Islet precursor cell (in vitro differentiated cells): Measurements from ENCODE around the gene HIGD1C.
A peak's percentile ranks its signal among the peaks of the same experiment; 100 is the strongest.
"Not testable (repeated sequence)": the region's sequence is repeated elsewhere in the genome, so short reads cannot be mapped to it uniquely, and the experiment has no call there.

Experiments
- DNase-seq: peaks from one replicate; pipeline ENCODE4 v3.0.0-alpha.2; 2018

Gene HIGD1C

DNA sequence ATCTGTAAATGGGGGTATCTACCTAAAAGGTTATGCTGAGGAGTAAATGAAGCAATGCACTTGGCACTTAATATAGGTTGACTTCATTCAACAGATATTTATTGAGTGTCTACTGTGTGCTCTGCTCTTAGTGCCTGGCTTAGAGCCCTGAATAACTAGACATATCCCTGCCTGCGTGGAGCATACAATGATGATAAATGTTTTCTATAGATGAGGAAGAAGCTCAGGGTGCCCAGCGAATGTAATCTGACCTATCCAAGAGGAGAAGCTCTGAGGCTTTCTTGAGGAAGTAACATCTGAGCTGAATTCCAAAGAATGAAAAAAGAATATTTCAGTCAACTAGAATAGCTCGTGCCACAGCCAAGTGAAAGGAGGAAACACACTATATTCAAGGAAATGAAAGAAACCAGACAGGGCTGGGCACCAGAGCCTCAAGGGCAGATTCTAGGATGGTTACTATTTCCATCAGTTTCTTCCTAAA is 17.9 kb upstream of the HIGD1C start:
- DNase-seq: no peak

DNA sequence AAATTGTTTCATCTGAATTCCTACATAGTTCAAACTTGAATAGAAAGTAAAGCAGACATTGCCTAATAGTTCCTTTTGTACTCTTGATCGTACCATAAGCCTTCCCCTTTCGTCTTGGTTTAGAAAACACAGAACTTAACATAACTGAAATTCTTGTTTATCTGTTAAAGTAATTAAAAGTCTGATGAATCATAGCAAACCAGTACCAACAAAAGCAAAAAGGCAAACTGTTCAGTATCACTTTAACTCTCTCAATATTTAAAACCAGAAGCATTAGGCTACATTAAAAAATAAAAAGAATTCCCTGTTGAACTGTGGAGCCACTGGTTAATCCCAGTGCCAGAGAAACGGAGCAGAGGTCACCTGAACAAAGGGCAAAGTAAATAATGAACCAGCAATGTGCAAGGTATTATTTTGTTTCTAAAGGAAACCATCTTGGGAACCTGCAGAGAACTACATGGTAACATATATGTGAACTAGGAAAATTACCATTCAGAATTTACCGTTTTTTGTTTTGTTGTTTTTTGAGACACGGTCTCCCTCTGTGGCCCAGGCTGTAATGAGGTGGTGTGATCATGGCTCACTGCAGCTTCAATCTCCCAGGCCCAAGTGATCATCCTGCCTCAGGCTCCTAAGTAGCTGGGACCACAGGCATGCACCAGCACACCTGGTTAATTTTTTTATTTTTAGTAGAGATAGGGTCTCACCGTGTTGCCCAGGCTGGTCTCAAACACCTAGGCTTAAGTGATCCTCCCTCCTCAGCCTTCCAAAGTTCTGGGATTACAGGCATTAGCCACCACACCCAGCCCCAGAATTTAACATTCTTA is 17.1 kb upstream of the HIGD1C start:
- peak; percentile 69 for DNase-seq

DNA sequence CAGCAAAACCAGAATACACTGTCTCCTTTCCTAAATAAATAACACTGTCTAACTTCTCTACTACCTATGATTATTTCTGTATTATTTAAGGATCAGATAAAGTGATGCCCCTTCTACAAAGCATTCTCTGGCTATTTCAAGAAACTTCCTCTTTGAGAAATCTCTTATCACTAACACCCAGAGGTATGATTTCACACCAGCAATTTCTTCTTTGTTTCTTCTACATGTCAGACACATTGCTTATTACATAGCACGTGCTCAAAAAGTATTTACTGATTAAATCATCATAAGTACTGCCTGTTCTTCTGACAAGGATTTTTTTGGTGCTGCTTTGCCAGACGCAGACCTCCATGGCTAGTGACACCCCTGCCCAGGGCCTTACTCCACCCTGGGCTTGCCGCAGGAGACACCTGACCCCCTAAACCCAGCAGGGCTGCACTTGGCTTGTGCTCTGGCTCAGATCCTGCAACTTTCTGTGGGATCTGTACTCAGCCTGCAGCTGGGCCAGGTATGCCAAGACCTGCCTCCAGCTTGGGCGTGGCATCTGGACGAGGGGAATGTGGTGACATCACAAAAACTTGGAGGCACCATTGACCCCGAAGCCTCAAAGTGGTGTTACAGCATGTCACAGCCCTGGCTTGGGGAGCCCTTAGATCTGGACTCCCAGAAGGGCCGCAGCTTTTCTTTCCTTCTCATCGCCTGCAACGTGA is 15.4 kb upstream of the HIGD1C start:
- DNase-seq: no peak

DNA sequence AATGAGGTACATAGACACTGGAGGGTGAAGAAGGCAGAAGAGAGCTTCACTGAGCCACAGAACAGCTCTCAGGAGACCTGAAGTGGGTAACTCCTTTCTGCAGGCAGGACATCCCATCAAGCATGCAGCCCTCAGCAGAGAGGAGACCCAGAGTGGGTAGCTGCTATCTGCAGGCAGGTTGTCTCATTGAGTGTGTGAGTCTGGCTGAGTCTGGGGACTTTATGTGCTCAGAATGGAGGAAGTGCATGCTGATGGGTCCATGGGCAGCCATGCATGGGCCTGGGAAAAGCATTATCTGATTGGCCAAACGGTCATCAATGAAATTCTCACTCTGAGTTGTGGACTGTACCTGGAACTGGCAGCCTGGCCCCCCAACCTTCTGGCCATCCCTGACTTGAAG is 14.7 kb upstream of the HIGD1C start:
- no peak for DNase-seq

DNA sequence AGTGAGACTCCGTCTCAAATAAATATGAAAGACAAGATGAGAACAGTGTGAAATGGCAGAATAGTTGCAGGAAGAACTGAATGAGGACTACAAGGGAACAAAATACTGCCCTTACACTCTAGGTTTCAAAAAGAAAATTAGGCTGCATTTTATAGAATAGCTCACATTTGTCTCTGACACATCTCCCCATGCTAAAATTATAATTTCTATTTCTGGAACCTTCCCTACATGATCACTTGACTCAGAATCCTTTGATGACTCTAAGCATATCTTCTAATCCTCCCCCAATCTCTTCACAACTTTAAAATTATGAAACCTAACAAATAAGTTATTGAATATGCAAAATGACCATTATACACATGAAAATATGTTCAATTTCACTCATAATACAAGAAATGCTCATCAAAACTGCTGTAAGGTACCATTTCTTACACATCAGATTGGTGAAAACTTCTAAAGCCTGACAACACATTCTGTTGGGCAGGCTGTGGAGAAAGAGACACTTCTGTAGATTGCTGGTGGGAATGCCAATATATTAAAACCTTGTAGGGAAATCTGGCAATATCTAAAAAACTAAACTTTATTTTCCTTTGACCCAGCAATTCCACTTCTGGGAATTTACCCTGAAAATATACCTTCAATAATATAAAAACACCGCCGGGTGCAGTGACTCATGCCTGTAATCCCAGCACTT is 4.3 kb upstream of the HIGD1C start:
- no peak for DNase-seq

DNA sequence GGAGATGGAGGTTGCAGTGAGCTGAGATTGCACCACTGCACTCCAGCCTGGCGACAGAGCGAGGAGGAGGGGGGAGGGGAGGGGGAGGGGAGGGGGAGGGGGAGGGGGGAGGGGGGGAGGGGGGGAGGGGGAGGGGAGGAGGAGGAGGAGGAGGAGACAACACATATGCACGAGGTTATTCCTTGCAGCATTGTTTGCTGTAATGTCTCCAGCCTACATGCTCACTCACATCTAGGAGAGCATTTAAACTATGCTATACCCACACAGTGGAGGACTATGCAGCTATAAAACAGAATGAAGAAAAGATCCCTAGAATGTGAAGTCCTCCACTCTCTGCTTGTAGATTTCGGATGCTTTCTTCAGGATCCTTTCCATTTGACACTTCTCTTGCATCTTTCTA is 3.5 kb upstream of the HIGD1C start:
- no peak for DNase-seq

DNA sequence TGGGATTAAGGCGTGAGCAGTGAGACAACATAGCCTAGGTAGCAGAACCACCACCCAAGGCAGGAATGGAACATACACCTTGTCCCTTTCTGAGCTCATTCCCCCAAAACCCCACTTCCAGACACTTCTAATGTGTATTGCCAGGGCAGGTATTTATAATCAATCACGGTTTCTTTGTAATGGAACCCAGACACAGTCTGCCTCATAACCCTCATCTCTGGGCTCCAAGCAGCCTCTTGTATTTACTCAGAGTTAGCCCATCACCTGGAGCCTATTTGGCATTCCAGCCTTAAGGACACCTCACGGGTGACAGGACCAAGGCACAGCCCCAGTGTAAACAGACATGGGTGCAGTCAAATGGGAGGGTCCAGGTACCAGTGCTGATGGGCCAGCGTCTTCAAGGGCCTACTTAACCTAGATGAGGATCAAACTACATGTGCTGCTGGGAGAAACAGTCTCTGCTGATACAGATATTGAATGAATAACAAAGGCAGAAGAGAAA is 2.5 kb upstream of the HIGD1C start:
- no peak for DNase-seq

DNA sequence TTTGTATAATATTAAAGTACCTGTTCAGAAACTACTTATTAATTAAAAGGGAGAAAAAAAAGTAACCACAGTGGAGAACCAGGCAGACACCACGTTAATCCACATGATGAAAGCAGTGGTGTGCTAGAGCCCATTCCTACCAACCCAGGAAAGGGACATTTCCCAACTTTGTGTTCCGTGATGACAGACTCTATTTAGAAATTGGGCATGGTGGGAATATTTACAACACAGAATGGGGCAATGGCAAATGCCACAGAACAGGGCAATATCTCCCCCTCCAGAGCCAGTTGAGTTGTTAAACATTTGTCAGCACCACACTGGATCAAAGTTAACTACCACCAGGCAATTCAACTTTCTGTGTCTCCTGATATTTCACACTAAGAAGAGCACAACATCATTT is 1.2 kb upstream of the HIGD1C start:
- DNase-seq: no peak

DNA sequence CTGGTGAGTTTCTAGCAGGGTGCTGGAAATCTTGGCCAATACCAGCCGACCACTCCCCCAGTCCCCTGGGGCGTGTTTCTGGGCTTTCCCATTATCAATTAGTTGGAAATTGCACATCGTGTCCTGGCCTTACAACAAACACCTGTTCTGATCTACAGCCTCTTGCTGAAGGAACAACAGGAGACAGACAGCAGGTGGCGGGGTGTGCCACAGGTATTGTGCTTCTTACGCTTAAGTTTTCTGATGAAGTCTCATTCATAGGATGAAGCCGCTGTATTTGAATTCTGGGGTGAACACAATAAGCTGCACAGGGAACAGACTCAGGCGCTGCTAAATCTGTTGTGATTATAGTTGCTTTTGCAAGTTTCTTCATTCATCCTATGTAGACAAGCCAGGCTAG is 703 bp downstream of the HIGD1C start:
- no peak for DNase-seq

DNA sequence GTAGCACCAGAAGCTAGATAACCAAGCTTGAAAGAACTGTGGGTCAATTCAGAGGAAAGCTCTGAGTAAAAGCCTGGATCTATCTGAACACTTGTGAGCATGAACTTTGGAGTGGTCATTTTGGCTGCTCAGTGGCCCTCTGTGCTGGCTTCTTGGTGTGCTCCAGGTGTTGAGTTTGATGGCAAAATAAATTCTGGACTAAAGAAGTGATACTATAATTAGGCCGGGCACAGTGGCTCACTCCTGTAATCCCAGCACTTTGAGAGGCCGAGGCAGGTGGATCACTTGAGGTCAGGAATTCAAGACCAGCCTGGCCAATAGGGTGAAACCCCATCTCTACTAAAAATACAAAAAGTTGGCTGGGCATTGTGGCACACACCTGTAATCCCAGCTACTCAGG is 2.4 kb downstream of the HIGD1C start:
- DNase-seq: not testable (repeated sequence)

DNA sequence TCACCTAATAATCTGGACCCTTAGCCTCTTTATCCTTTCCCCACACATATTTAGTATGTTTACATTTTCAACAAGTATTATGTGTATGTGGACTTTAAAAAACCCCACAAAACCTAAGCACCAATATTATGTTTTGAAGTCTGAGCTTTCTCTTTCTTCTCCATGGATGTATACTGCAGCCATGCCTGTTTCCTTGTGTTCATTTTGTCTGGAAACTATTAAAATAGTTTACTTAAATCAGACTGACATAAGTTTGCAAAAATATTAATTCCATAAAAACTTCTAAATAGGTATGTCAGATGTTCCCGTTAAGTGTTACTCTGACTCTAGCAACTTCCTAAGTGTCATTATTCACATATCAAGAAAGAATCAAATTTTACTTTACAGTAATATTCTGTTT is 2.9 kb downstream of the HIGD1C start:
- DNase-seq: no peak

DNA sequence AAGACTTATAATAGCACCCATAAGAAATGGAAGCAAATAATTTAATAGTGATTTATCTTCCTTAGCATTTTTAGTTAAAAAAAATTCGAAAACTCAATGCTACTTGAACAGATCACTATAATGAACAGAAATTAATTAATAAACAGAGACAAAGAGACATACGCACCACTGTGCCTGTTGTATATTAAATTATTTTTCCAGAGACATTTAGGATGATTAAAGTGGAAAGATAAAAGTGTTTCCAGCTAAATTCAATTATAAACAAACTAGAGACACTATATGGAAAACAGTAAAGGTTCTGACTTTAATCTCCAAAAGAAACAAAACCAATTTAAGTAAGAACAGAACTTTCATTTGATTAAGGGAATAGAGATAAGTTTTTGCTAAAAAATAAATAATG is 3.4 kb downstream of the HIGD1C start:
- no peak for DNase-seq

DNA sequence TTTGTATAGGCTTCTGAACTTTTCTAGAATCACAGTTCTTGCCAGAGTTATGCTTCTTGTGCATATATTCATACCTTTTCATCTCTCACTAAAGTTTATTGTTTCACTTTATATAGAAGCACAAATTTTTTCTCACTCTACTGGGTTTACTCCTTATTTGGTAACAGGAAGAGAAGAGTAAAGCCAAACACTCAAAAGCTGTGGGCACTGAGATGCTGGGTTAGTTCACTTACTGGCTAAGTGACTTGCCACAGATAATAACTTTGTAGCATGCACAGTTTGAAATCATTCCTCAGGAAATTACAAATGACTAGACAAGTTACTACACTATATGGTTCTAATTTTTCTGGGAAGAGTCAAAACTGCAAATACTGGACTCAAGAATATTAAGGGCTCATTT is 7.8 kb downstream of the HIGD1C start:
- no peak for DNase-seq

DNA sequence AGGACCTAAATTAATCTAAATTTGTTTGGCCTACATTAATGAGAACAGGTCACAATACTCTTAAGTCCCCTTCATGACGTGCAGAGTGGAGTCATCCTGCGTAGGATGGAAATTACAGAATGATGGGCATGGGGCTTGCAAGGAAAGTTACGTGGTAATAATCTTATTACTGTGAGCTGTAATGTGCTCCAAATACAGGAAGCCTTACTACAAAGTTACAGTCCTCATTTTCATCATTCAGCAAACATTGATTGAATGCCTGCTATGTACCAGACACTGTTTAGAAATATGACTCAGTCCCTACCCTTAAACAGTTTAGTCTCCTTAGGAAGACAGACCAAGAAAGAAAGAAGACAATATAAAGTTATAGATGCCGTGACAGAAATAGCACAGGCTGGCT is 9.4 kb downstream of the HIGD1C start:
- DNase-seq: no peak

DNA sequence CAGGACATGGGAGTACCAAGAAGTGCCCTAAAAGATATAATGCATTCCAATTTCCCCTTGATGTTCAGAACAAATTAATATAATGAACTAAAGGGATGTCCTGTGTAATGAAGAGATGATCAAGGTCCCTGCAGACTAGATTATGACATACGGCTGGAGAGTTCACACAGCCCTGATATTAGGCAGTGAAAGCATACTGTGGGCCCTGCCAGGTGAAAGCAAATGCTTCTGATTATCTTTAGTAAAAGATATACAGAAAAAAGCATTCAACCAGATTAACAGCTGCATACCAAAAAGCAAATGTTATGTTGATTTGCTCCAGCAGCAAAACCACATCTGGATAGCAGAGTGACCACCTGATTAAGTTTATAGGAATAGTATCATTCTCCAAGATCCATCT is 12.1 kb downstream of the HIGD1C start:
- no peak for DNase-seq

DNA sequence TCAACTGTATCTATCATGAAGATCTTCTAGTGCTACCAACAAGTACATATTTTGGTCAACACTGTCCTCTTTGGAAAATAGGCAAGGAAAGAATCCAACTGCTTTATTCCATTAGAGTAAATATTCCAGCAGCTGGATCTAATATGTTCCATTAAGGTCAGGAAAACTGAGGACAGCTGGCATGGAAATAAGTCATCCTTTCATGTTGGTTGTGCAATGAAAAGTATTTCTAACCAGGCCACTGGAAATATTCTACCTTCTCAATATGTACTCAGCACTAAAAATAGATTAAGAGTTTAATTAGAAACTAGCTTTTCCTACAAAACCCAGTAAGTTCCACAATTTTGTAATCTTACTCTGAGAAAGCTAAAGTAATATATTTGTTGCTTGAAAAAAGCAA is 19.6 kb downstream of the HIGD1C start:
- no peak for DNase-seq

DNA sequence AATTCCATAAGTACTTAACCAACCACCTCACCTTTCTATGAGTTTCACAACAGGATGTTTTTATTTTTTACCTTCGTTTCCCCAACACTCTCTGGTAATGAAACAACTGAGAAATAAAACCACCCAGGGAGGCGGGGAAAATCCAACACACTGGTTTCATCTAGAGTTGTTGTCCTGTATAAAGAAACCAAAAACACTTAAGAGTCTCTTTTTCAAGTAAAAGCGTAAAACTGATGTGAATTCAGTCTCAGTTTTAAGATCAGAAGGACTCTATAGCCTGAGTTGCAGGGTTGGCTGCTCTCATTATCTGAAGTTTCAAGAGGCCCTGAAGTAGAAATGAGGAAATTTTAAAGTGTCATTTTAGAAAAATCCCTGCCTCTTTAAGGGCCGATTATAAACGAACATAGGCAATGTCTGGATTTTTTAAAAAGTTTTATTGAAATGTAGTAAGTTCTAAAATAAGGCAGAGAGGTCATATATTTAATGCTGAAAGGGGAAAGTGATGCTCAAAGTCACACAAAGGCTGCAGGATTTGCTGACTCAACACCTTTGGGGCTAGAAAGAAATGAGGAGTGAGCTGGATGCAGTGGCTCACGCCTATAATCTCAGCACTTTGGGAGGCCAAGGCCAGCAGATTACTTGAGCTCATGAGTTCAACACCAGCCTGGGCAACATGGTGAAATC is 27.2 kb downstream of the HIGD1C start:
- DNase-seq: peak; percentile 18

DNA sequence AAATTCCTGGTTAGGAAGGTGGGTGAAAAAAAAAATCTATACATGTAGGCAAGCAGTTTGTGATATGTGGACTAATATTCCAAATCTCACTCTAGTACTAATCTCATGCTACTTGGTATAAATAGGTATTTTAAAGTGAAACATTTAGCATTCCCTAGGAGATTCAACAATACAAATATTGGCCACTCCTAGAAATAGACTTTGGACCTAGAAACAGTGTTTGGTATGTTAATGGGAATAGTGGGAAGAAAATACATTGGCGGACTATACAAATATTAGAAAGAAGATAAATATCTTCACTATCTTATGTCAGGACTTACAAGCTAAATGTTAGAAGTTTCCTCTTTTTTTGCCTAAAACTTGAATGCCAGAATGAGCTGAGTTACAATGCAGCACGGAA is 28.2 kb downstream of the HIGD1C start:
- DNase-seq: no peak

DNA sequence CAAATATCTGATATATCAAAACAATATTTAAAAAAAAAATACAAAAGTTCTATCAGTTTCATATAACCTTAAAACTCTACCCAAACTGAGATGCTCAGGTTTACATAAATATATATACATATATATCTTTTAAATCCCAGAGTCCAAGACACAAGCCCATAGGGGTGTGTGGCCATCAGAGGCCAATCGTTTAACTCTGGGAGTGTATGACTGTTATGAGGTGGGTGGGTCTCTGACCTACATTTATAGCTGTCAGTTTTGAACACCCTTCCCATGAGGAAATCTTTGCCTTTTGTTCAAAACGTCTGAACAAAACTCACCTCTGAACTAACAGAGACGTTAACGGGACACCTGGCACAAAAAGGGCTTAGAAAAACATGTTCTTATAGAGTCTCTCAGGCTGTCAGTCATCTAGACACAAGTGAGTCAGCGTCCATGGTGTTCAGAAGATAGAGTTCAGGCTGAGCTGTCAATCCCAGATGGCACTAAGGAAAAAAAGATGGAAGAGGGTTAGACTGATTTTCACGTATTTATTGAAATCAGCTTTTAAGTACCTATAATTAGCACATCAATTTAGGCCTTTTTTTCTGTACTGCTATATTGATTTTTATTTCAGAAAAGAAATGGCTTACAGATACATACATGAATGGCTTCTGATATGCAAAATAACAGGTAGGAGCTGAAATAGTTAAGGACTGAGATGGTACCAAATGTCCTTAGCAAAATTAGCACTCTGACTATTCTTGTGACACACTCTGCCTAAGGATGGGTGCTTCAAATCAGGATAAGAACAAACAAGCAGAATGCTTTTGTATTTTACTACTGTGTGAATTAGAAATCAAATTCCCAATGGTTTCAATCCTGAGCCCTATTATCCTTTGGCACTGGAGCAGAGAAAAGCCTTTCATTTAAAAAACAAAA is 29.2 kb downstream of the HIGD1C start:
- peak; percentile 13 for DNase-seq

DNA sequence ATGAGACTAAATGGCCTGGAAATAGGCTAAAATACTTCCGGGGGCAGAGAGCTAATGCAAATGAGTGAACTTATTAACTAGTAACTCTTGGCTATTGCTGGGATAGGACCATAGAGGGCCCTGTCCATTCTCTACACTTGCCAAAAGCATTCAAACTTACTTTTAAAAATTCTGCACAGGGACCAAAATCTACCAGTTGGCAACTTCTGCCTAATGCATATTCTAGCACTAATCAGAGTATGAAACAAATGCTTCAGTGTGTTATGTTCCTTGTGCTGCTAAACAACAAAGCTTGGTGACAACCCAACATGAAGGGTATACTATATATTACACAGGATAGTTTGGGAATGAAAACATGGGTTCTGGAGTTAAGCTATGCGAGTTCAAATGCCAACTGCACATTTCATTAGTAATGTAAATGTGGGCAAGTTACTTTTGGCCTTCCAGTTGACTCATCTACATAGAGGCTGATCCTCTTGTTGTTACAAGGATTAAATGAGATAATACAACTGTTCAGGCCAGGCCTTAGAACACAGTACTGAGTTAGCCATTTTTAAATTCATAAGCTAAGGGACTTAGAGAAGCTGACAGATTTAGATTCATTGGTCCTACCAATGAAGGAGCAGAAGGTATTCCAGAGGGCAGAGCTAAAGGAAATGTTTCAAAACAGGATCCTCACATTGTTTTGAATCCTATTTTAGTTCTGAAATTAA is 32.4 kb downstream of the HIGD1C start:
- DNase-seq: no peak

DNA sequence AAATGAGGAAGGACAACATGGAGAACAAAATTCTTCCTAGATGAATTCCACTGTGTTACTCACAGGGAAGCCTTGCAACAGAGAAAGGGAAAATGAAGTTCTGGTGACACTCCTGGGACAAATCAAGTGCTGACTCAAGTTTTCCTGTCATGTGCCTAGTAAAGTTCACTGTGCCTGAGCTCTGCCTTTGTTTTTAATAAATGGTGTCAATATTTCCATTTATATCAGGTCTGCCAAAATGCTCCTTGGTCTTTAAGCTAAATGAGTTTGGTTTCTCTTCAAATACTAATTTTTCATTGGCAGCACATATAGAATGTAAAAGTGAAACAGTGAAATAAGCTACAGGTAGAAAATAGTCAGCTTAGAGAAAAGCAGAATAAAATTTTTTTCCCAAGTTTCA is 33.0 kb downstream of the HIGD1C start:
- peak; percentile 51 for DNase-seq
